HG02840 (cell line): ENCODE measurements around the gene NKX6-2.
"Not testable (repeated sequence)": the region's sequence is repeated elsewhere in the genome, so short reads cannot be mapped to it uniquely, and the experiment has no call there.

ENCODE experiments used
- ATAC-seq: cut with Tn5 transposase; IDR thresholded peaks from one replicate; pipeline ENCODE4 v1.9.1; 2021; ENCODE audit warnings: mild to moderate bottlenecking, moderate library complexity, moderate number of reproducible peaks; ENCODE audit not compliant: unreplicated experiment, low FRiP score

Gene NKX6-2

DNA sequence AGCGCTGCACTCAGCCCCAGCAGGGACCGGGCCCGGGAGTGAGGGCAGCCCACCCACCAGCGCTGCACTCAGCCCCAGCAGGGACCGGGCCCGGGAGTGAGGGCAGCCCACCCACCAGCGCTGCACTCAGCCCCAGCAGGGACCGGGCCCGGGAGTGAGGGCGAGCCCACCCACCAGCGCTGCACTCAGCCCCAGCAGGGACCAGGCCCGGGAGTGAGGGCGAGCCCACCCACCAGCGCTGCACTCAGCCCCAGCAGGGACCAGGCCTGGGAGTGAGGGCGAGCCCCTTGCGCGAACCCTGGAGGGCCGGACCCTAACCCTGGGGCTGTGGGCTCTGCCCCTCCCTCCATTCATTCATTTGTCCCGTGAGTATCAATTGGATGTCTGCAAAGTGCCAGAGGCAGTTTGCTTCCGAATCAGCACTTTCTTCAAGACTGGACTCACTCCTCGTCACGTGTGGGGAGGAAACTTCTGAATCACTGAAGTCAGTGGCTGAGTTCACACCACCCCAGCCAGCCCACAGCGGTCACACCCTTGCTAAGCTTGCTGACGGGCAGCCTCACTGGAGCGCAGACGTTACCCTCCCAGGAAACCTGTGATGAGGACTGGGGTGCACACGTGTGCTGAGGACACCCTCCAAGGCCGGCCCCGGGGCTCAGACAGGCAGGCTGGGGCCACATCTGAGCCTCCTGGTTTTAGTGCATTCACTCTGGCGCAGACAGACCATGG, 42.6 kb downstream of the NKX6-2 start:
- ATAC-seq, result not testable (repeated sequence)

- no peak for ATAC-seq
These were observed 43.1 kb downstream of the NKX6-2 start for GRCh38 chr10:132742837-132743194.

- no peak for ATAC-seq
These were observed 43.6 kb downstream of the NKX6-2 start for GRCh38 chr10:132742167-132742836.

GRCh38 chr10:132740588-132740987, 45.4 kb downstream of the NKX6-2 start:
- no peak for ATAC-seq

GRCh38 chr10:132739225-132739613, 46.7 kb downstream of the NKX6-2 start:
- no peak for ATAC-seq

- ATAC-seq, result no peak
These were observed 47.3 kb downstream of the NKX6-2 start for GRCh38 chr10:132738454-132739224.

- ATAC-seq, result no peak
These were observed 48.4 kb downstream of the NKX6-2 start for GRCh38 chr10:132737390-132738048.

DNA sequence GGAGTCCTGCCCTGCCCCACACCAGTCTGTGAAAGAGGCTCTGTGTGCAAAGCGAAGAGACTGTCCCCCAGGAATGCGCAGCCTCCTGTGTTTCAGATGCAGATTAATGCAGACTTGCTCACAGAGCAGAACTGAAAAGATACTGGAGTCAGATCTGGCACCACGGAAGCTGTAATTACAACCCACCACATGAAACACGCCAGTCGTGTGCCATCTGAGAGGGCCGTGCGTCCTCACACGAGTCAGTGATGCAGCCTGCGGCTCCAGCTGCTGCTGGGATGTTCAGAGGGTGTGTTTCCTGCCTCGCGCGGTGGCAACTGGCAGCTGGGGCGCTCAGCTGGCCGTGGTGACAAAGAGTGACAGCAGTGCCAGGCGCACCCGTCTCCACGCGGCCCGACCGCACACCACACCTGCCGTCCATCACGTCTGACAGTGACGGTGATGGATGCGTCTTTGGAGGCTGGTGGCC, 50.0 kb downstream of the NKX6-2 start:
- ATAC-seq, result no peak

GRCh38 chr10:132735341-132735775, 50.6 kb downstream of the NKX6-2 start:
- ATAC-seq, result no peak

DNA sequence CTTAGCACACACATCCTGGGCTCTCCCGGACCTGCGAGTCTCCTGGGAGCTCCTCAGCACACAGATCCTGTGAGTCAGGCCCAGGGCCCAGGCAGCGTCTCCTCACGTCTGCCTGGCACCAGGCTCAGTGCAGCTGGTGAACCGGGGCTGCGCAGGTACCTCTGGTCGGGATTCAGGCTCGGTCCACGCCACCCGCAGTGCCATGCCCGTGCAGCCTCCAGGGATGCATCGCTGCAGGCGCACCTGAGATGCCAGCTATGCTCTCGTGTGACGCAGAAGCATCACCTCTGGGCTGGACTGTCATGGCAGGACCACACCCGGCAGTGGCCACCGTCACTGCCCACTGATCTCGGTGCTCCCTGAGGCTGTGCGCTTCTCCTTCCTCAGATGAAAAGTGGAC, 52.0 kb downstream of the NKX6-2 start:
- no peak for ATAC-seq
